Smooth muscle cell of the pulmonary artery (primary cell): ENCODE data around the gene PPP2R3B. TPM values are rescaled to one million over a fixed set of nuclear protein-coding genes. Genes with fewer than 3 reads are reported as not detected.

Experiments
- total RNA-seq: library from RNA; depleted of rRNA; stranded (reverse); fragments of >200 nt; gene quantifications from 2 replicates; pipeline ENCODE4 v1.2.3, GENCODE V29; 2014

The PPP2R3B gene
- total RNA-seq, result 8.8 and 14.9 TPM in 2 replicates

DNA sequence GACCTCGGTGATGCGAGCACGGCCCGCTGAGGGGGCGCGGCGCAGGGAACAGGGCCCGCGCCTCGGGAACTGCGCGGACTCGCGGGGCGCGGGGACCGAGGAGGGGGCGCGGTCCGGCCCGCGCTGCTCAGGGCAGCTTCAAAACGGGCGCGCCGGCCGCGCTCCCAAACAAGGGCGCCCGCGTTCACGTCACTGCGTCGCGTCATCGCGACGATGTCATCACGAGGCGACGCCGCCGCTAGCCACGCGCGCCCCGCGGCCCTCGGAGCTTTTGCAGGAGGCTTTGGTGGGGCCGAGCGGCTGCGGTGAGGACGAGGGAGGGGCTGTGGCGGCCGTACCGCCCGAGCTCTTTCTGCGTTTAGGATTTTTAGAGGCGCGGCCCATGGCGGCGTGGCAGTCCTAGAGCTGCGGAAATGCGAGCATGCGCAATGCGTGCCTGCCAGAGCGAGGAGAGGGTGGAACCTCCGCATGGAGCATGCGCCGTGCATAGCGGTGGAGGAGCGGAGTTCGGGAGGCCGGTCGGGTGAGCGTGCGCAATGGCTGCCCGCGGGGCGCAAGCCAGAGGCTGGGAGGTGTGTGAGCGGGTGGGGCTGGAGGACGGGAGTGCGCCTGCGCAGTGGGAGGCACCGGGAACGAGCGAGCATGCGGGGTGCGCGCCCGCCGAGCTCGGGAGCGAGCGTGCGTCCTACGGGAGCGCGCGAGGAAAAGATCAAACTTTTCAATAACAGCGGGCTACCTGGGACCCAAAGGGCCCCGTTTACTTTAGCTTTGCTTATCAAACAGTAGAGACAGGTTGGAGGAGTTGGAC, at the start of gene PPP2R3B:
Gene PPP2R3B, minus strand, starts transcription at position 140 of the 808 bp plus-strand sequence. CDS start 216 bp downstream, outside the sequence.

DNA sequence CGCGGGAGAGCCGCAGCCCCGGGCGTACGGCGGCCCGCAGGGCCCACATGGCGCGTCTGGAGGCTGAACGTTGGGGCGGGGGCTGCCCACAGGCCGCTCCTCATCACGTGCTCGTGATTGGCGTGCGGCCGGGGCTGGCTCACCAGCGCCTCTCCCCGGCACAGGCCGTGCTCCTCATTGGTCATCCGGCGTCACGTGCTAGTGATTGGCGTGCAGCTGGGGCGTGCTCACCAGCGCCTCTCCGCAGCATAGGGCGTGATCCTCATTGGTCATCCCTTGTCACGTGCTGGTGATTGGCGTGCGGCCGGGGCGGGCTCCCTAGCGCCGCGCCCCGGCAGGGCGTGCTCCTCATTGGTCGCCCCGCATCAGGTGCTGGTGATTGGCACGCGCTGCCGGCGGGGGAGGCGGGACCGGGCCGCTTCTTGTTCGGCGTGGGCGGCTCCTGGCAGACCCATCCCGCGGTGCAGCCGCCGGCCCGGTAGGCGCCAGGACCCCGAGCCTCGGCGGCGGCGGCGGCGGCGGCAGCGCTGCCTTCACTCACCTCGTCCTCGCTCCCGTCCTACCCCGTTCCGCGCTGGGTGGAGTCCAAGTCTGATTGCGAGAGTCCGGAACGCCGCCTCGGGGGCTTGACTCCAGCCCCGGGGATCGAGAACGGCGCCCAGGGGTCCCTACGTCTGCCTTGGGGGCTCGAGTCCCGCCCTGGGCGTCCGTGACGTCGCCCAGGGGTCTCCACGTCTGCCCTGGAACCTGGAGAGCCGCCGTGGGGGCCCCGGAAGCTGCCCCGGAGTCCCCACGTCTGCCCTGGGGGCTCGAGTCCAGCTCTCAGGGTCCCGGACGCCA, 67.7 kb downstream of the PPP2R3B start, which contains the start of gene GTPBP6:
Gene GTPBP6, minus strand, starts transcription at position 58 of the 840 bp plus-strand sequence. Its CDS starts 9 bp downstream, at position 49.

Other genes starting within 250 kb of the PPP2R3B start
- gene PLCXD1, start 105.5 kb downstream of the PPP2R3B start, total RNA-seq, result 14.3 and 24.1 TPM in 2 replicates
- 28.9 and 53.3 TPM in 2 replicates for gene GTPBP6, start 68.1 kb downstream of the PPP2R3B start, total RNA-seq
- not detected in 2 replicates for gene SHOX, start 243.9 kb upstream of the PPP2R3B start, total RNA-seq